OCI-LY7 (cell line): ENCODE measurements around the gene HIVEP3.

Experiments used
- CTCF ChIP-seq: fragments of 200-600 bp; sonication (generic); conservative IDR thresholded peaks from 2 replicates; pipeline ENCODE4 v1.5.1; 2014; ENCODE audit warnings: mild to moderate bottlenecking, antibody characterized with exemption, low read length, moderate library complexity, mixed read lengths
- EZH2phosphoT487 ChIP-seq: fragments of 200-600 bp; sonication (generic); IDR thresholded peaks from 2 replicates; pipeline ENCODE4 v1.6.1; 2018; ENCODE audit warnings: low read depth, borderline replicate concordance, mild to moderate bottlenecking, mixed run types, antibody characterized with exemption, low read length, moderate library complexity, mixed read lengths

GRCh38 chr1:41515131-41515678 is 403.5 kb downstream of the HIVEP3 start:
- no peak for TF ChIP-seq CTCF
- TF ChIP-seq EZH2phosphoT487, result no peak
